Endodermal cell (in vitro differentiated cells): ENCODE measurements around the gene MACO1. TPM values are rescaled to one million over a fixed set of nuclear protein-coding genes. Genes with fewer than 3 reads are reported as not detected.

ENCODE experiments used
- DNase-seq: peaks from one replicate; pipeline ENCODE4 v3.0.0-alpha.2; 2017
- H3K27ac ChIP-seq: 2 replicates; pipeline ENCODE4 v1.5.1; 2013; ENCODE audit warnings: mild to moderate bottlenecking, low read depth, low read length, moderate library complexity
- H3K27me3 ChIP-seq: 2 replicates; pipeline ENCODE4 v1.6.1; 2013; ENCODE audit warnings: mild to moderate bottlenecking, low read length, moderate library complexity; ENCODE audit not compliant: insufficient read depth, control insufficient read depth, poor library complexity, severe bottlenecking
- H3K36me3 ChIP-seq: 2 replicates; pipeline ENCODE4 v1.7.0; 2013; ENCODE audit warnings: mild to moderate bottlenecking, low read length, moderate library complexity; ENCODE audit not compliant: control insufficient read depth, insufficient read depth
- H3K4me1 ChIP-seq: one replicate; pipeline ENCODE4 v1.7.0; 2013; ENCODE audit warnings: low read length; ENCODE audit not compliant: control insufficient read depth, insufficient read depth
- H3K4me3 ChIP-seq: 2 replicates; pipeline ENCODE4 v1.5.1; 2013; ENCODE audit warnings: mild to moderate bottlenecking, low read length, moderate library complexity
- H3K9ac ChIP-seq: 2 replicates; pipeline ENCODE4 v1.6.1; 2013; ENCODE audit warnings: mild to moderate bottlenecking, low read length, moderate library complexity; ENCODE audit not compliant: poor library complexity, severe bottlenecking; ENCODE audit errors: extremely low read depth
- H3K9me3 ChIP-seq: 2 replicates; pipeline ENCODE4 v1.6.1; 2013; ENCODE audit warnings: mild to moderate bottlenecking, low read length, moderate library complexity; ENCODE audit not compliant: control insufficient read depth
- H3K27ac Mint-ChIP-seq: 2 replicates; pipeline ENCODE4 v1.8.0; 2020; ENCODE audit warnings: mixed read lengths
- H3K27me3 Mint-ChIP-seq: 2 replicates; pipeline ENCODE4 v1.8.0; 2021; ENCODE audit warnings: mild to moderate bottlenecking, mixed read lengths; ENCODE audit not compliant: insufficient read depth
- H3K36me3 Mint-ChIP-seq: 2 replicates; pipeline ENCODE4 v1.8.0; 2020; ENCODE audit warnings: low read depth, mixed read lengths
- H3K4me1 Mint-ChIP-seq: 2 replicates; pipeline ENCODE4 v1.8.0; 2020; ENCODE audit warnings: mixed read lengths
- H3K4me3 Mint-ChIP-seq: 2 replicates; pipeline ENCODE4 v1.8.0; 2020; ENCODE audit warnings: mild to moderate bottlenecking, moderate library complexity, mixed read lengths
- H3K9me3 Mint-ChIP-seq: 2 replicates; pipeline ENCODE4 v1.8.0; 2020; ENCODE audit warnings: mild to moderate bottlenecking, mixed read lengths
- CTCF ChIP-seq: fragments of 200-600 bp; sonication (generic); conservative IDR thresholded peaks from 2 replicates; pipeline ENCODE4 v1.5.0; 2021; ENCODE audit warnings: antibody characterized with exemption, mild to moderate bottlenecking
- WGBS, 2 experiments: methylation state at CpG; one replicate each; pipeline versions ENCODE4 v1.1.5 to v1.1.7; 2013; ENCODE audit warnings: missing lambda C conversion rate in 2 of 2, mixed read lengths in 1 of 2; ENCODE audit not compliant: insufficient coverage in 1 of 2, insufficient read length in 1 of 2; 5-methylcytosine and 5-hydroxymethylcytosine counted together
- total RNA-seq, 2 donors: library from RNA; stranded (reverse); fragmentation: NEBNext Ultra II Directional in 1 of 2; extraction: Animal tissue kit (Norgen Biotek cat#: 25700) in 1 of 2; gene quantifications; 2 replicates in 1 of 2; 3 replicates in 1 of 2; pipeline ENCODE4 v1.2.1, GENCODE V29; 2021

MACO1 gene
- total RNA-seq, 2 donors from 2014 or later: 13.1 to 14.1 TPM

DNA sequence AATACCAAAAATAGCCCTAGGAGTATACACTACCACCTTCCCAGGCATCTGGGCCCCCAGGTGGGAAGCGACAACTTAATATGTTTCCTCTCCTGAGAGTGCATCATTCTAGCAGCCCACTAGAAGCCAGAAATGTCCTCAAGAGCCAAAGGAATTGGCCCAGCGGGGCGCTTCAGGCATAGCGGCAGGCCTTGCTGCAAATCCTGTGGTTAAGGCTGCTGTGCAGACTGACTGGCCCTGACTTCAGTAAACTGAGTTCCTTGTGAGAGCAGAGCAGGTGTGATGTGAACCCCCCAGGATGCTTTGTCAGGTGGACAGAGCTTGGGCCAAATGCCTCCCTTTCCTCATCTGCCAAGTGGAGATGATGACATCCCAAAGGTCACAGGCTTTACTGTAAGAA lies 83.0 kb downstream of the MACO1 start:
- no peaks in the 10 kb centered on the region for H3K9me3 ChIP-seq
- no peak overlapping the region for H3K4me3 ChIP-seq
- Mint-ChIP-seq H3K4me3 (no peak overlapping the region), H3K27me3 (peaks cover 11% of the 10 kb centered on the region), H3K27ac (no peak overlapping the region), H3K36me3 (no peaks in the 10 kb centered on the region), H3K4me1 (no peaks in the 10 kb centered on the region), H3K9me3 (peaks cover 8% of the 10 kb centered on the region)
- H3K4me1 ChIP-seq: no peaks in the 10 kb centered on the region
- no peaks in the 10 kb centered on the region for H3K36me3 ChIP-seq
- H3K27ac ChIP-seq: no peak overlapping the region
- no peak for DNase-seq
- no peaks in the 10 kb centered on the region for H3K27me3 ChIP-seq
- no peak overlapping the region for H3K9ac ChIP-seq
- 69 to 75% methylated on average over 4 of the region's 4 CpGs for WGBS, 2 experiments
- TF ChIP-seq CTCF: no peak

- 77 to 83% methylated on average over 1 to 6 of the region's 6 CpGs for whole genome bisulfite sequencing, 2 experiments
- H3K9me3 ChIP-seq: no peaks in the 10 kb centered on the region
These were observed 84.3 kb downstream of the MACO1 start for GRCh38 chr1:25515033-25515432.

GRCh38 chr1:25516686-25517085 lies 86.0 kb downstream of the MACO1 start:
- Histone ChIP-seq H3K27me3 (no peaks in the 10 kb centered on the region), H3K4me3 (no peak overlapping the region), H3K9ac (no peak overlapping the region), H3K9me3 (no peaks in the 10 kb centered on the region), H3K36me3 (no peaks in the 10 kb centered on the region), H3K27ac (no peak overlapping the region), H3K4me1 (no peaks in the 10 kb centered on the region)
- Mint-ChIP-seq H3K27ac (no peak overlapping the region), H3K36me3 (no peaks in the 10 kb centered on the region), H3K4me3 (no peak overlapping the region), H3K9me3 (peaks cover 8% of the 10 kb centered on the region), H3K4me1 (no peaks in the 10 kb centered on the region), H3K27me3 (peaks cover 11% of the 10 kb centered on the region)
- WGBS, 2 experiments: 87 to 100% methylated on average over 1 to 3 of the region's 3 CpGs
- DNase-seq: no peak
- no peak for TF ChIP-seq CTCF

More at GRCh38 chr1:25515033-25515432, 84.3 kb downstream of the MACO1 start:
- Mint-ChIP-seq H3K27me3 (peaks cover 11% of the 10 kb centered on the region), H3K9me3 (peaks cover 8% of the 10 kb centered on the region), H3K4me1 (no peaks in the 10 kb centered on the region), H3K36me3 (no peaks in the 10 kb centered on the region), H3K27ac (no peak overlapping the region), H3K4me3 (no peak overlapping the region)
- Histone ChIP-seq H3K36me3 (no peaks in the 10 kb centered on the region), H3K4me3 (no peak overlapping the region), H3K27me3 (no peaks in the 10 kb centered on the region), H3K9ac (no peak overlapping the region), H3K27ac (no peak overlapping the region), H3K4me1 (no peaks in the 10 kb centered on the region)
- TF ChIP-seq CTCF: no peak
- no peak for DNase-seq
